HUES64 (cell line): ENCODE results near the gene CLSTN1.
"Not testable (repeated sequence)": the region's sequence is repeated elsewhere in the genome, so short reads cannot be mapped to it uniquely, and the experiment has no call there.

Source experiments
- H3K27ac ChIP-seq: 2 replicates; pipeline ENCODE4 v1.7.0; 2013; ENCODE audit warnings: low read depth, low read length, inconsistent platforms
- H3K27me3 ChIP-seq: 2 replicates; pipeline ENCODE4 v1.6.1; 2013; ENCODE audit warnings: mild to moderate bottlenecking, low read length; ENCODE audit not compliant: insufficient read depth
- H3K36me3 ChIP-seq: 2 replicates; pipeline ENCODE4 v1.6.1; 2013; ENCODE audit warnings: mild to moderate bottlenecking, low read length; ENCODE audit not compliant: insufficient read depth
- H3K4me1 ChIP-seq: 2 replicates; pipeline ENCODE4 v1.6.1; 2013; ENCODE audit warnings: mild to moderate bottlenecking, low read length, moderate library complexity; ENCODE audit not compliant: insufficient read depth
- H3K4me3 ChIP-seq: 2 replicates; pipeline ENCODE4 v1.5.1; 2013; ENCODE audit warnings: mild to moderate bottlenecking, low read length, moderate library complexity
- H3K9ac ChIP-seq: 2 replicates; pipeline ENCODE4 v1.6.1; 2013; ENCODE audit warnings: mild to moderate bottlenecking, low read depth, low read length
- H3K9me3 ChIP-seq: 2 replicates; pipeline ENCODE4 v1.6.1; 2013; ENCODE audit warnings: low read depth, low read length; ENCODE audit not compliant: insufficient read depth
- WGBS: fragments of 150-250, 120-280 bp; methylation state at CpG from one replicate; pipeline ENCODE4 v1.1.7; 2013; ENCODE audit warnings: missing lambda C conversion rate; 5-methylcytosine and 5-hydroxymethylcytosine counted together

CLSTN1 gene

DNA sequence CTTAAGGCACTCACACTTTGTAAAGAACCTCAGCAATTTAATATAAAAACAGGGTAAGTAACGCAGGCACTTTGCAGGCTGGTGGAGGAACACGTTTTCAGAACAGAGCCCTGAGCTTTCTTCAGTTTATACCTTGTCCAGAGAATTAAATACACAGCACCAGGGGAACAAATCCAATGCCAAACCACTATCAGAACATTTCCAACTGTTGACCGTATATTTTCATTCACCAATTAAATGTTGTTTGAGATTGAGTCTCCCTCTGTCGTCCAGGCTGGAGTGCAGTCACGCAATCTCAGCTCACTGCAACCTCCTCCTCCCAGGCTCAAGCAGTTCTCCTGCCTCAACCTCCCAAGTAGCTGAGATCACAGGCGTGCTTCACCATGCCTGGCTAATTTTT, 29.7 kb downstream of the CLSTN1 start:
- no peak overlapping the region for H3K9ac ChIP-seq
- no peak overlapping the region for H3K4me3 ChIP-seq
- H3K27me3 ChIP-seq = no peaks in the 10 kb centered on the region
- no peaks in the 10 kb centered on the region for H3K36me3 ChIP-seq
- no peaks in the 10 kb centered on the region for H3K9me3 ChIP-seq
- no peak overlapping the region for H3K27ac ChIP-seq
- WGBS = 84% methylated on average over 6 of the region's 6 CpGs
- peaks cover 15% of the 10 kb centered on the region for H3K4me1 ChIP-seq

DNA sequence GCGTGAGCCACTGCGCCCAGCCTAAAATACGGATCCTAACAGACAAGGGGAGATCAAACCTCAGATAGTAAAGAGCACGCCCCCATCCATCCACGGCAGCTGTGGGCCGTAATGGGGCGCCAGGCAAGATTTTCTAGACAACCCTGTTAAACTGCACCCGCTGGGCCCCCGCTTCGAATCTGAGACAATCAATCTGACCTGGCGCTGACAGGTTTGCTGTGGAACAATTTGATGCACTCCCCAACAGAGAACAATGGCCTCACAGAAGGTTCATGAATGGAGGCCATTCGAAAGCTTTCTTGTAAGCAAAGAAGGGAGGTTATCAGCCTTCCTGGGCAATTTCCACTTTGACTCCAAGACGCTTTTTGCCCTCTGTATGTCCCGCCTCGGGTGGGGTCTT, 30.5 kb downstream of the CLSTN1 start:
- H3K4me1 ChIP-seq = peaks cover 19% of the 10 kb centered on the region
- WGBS = 90% methylated on average over 15 of the region's 15 CpGs
- H3K27me3 ChIP-seq = no peaks in the 10 kb centered on the region
- H3K36me3 ChIP-seq = no peaks in the 10 kb centered on the region
- peak overlapping the region; percentile 3; the same call in 1 of the 2 replicates for H3K27ac ChIP-seq
- H3K9me3 ChIP-seq = no peaks in the 10 kb centered on the region
- no peak overlapping the region for H3K9ac ChIP-seq
- H3K4me3 ChIP-seq = no peak overlapping the region

DNA sequence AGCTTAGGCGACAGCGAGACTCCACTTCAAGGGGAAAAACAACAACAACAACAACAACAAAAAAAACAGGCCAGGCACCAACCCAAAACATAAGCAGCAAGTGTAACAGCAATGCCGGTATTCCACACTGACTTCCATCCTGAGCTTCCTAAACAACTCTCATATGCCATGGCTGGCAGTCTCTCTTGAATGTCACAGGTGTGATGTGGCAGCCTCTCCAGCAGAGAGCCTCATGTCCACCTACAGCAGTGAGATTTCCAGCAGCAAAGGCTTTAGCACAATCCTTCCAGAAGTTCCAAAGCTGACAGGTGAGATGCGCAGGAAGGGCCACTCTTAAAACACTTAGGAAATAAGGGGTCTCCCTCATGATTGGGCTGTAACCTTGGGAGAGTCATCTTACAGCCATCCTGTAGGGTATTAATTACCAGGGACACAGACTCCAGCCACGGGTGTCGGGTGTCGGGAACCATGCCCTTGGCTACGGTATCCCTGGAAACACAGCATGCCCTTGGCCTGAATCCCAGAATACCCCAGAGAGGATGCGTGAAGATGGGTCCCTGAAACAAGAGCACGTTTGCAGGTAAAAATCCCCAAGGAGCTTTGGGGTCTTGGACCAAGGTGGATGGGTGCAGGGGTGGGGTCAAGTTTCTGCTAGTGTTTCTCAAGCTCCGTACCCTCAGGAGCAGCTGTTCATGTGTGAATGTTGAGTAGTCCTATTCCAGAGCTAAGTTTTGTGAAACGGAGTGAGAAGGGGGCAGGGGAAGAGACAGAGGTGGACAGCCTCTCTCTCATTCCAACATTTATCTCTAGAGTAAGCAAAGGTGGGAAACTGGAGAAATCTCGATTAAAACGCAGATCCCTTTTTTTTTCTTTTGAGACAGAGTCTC, 31.4 kb downstream of the CLSTN1 start:
- Histone ChIP-seq H3K27me3 (no peaks in the 10 kb centered on the region), H3K9me3 (no peaks in the 10 kb centered on the region), H3K4me1 (peaks cover 23% of the 10 kb centered on the region), H3K36me3 (no peaks in the 10 kb centered on the region), H3K4me3 (no peak overlapping the region), H3K27ac (peak overlapping the region; percentile 19; the same call in 1 of the 2 replicates), H3K9ac (no peak overlapping the region)
- 74% methylated on average over 13 of the region's 14 CpGs for WGBS

DNA sequence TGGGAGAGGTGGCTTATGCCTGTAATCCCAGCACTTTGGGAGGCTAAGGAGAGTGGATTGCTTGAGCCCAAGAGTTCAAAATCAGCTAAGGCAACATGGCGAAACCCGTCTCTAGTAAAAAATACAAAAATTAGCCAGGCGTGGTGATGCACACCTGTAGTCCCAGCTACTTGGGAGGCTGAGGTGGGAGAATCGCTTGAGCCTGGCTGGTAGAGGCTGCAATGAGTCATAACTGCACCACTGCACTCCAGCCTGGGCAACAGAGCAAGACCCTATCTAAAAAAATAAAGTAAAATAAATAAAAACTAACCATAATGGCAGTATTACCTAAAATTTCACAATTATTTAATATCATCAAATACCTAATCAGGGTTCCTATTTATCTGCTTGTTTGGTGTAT, 34.1 kb downstream of the CLSTN1 start:
- not testable (repeated sequence) for H3K9ac ChIP-seq, H3K4me3 ChIP-seq, H3K27ac ChIP-seq, H3K27me3 ChIP-seq, H3K36me3 ChIP-seq, H3K9me3 ChIP-seq
- 99% methylated on average over 4 of the region's 4 CpGs for WGBS
- peaks cover 23% of the 10 kb centered on the region for H3K4me1 ChIP-seq

DNA sequence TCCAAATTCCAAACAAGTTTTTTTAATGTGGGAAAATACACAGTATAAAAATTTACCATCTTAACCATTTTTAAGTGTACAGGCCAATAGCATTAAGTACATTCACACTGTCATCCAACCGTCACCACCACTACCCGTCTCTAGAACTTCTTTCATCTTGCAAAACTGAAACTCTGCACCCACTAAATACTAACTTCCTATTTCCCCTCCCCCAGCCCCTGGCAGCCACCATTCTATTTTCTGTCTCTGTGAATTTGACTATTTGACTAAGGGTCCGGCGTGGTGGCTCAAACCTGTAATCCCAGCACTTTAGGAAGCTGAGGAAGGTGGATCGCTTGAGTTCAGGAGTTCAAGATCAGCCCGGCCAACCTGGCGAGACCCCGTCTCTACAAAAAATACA, 36.1 kb downstream of the CLSTN1 start:
- H3K4me3 ChIP-seq = no peak overlapping the region
- H3K4me1 ChIP-seq = peaks cover 17% of the 10 kb centered on the region
- H3K27ac ChIP-seq = no peak overlapping the region
- 94% methylated on average over 8 of the region's 8 CpGs for WGBS
- H3K36me3 ChIP-seq = no peaks in the 10 kb centered on the region
- no peak overlapping the region for H3K9ac ChIP-seq
- H3K9me3 ChIP-seq = no peaks in the 10 kb centered on the region
- no peaks in the 10 kb centered on the region for H3K27me3 ChIP-seq

DNA sequence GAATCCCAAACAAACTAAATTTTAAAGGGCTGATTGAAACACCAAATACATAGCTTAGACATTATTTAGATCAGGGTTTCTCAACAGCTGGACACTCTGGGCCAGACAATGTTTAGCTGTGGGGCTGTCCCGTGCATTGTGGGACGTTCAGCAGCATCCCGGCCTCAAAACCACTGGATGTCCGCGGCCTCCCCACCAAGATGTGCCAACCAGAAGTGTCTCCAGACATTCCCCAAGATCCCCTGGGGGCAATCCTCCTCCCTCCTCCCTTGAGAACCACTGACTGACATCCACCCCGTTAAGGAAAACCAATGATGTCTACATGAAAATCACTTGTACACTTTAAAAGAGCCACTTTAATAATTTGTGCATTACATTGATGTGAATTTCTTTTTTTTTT, 38.4 kb downstream of the CLSTN1 start:
- Histone ChIP-seq H3K4me3 (no peak overlapping the region), H3K9me3 (no peaks in the 10 kb centered on the region), H3K27me3 (no peaks in the 10 kb centered on the region), H3K9ac (no peak overlapping the region), H3K36me3 (no peaks in the 10 kb centered on the region), H3K27ac (no peak overlapping the region), H3K4me1 (peaks cover 13% of the 10 kb centered on the region)
- WGBS = 85% methylated on average over 6 of the region's 6 CpGs

DNA sequence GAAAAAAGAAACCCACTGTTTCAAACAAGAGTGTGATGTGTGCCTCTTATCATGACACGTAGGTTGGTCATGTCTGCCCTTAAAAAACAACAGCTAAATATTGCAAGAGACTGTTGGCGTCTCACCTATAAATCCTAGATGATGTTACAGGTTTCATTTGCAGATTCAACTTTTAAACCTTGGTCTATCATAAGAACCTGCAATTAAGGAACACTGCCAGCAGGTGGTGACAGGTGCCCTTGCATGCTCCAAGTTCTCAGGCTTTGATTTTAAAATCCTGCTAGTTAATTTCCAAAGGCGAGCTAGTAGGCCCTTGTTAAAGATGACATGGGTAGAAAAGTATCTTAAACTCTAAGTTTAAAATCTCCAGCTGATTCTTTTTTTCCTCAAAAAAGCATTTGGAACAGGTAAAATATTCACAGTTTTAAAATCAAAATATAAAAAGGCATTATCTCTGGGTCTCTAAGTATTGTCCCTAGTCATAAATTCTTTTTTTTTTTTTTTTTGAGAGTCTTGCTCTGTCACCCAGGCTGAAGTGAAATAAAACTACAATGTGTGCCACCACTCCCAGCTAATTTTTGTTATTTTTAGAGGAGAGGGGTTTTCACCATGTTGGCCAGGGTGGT, 39.1 kb downstream of the CLSTN1 start:
- Histone ChIP-seq H3K27me3 (no peaks in the 10 kb centered on the region), H3K9me3 (no peaks in the 10 kb centered on the region), H3K36me3 (no peaks in the 10 kb centered on the region), H3K9ac (no peak overlapping the region), H3K4me1 (peaks cover 13% of the 10 kb centered on the region), H3K27ac (peak overlapping the region; percentile 6; the same call in 1 of the 2 replicates), H3K4me3 (no peak overlapping the region)
- 76% methylated on average over 3 of the region's 3 CpGs for WGBS

DNA sequence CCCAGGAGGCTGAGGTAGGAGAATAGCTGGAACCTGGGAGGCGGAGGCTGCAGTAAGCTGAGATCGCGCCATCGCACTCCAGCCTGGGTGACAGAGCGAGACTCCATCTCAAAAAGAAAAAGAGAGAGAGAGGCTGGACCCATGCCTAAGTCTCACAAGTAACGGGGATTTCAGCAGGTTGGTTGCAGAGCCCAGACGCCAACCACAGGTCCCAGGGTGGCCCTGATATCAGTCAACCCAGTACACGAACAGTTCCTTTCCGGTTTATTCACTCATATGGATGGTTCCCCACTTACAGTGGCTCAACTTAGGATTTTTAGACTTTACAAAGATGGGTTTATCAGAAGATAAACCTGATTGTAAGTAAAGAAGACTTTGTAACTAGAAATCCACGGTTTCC, 40.9 kb downstream of the CLSTN1 start:
- H3K27me3 ChIP-seq = no peaks in the 10 kb centered on the region
- no peak overlapping the region for H3K4me3 ChIP-seq
- WGBS = 96% methylated on average over 10 of the region's 10 CpGs
- no peak overlapping the region for H3K9ac ChIP-seq
- no peaks in the 10 kb centered on the region for H3K36me3 ChIP-seq
- H3K27ac ChIP-seq = no peak overlapping the region
- peaks cover 6% of the 10 kb centered on the region; the same call in 1 of the 2 replicates for H3K4me1 ChIP-seq
- H3K9me3 ChIP-seq = no peaks in the 10 kb centered on the region

DNA sequence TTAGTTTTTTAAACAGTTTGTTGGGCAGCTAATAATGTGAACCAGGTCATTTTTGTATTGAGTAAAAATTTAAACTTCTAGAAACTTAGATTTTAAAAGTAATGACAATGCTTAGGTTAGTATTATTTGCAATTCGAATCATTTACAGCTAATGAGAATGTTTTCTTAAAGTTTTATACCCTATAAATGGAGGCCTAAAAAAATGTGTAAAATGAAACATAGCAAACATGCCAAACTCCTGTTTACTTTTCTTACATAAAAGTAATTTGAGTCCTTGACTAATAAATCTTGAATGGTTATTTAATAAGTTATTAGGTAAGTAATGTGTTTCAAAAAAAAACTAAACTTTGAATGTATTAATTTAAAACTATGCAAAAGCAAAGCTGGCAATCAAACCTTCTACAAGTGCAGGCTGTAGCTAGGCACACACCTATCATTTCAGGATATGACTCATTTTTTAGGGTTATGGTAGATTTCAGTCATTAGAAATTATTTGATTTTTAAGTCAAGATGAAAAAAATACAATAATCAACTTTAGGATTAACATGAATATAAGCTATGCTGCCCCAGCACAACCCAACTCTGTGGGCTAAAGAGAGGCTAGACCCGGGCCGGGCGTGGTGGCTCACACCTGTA, 41.5 kb downstream of the CLSTN1 start:
- H3K4me3 ChIP-seq = no peak overlapping the region
- no peak overlapping the region for H3K27ac ChIP-seq
- H3K9ac ChIP-seq = no peak overlapping the region
- WGBS = 96% methylated on average over 3 of the region's 4 CpGs
- no peaks in the 10 kb centered on the region for H3K27me3 ChIP-seq
- H3K9me3 ChIP-seq = no peaks in the 10 kb centered on the region
- no peaks in the 10 kb centered on the region for H3K36me3 ChIP-seq
- 0 out of 2 replicates have a peak, but pooled peaks cover 3% of the 10 kb centered on the region for H3K4me1 ChIP-seq

DNA sequence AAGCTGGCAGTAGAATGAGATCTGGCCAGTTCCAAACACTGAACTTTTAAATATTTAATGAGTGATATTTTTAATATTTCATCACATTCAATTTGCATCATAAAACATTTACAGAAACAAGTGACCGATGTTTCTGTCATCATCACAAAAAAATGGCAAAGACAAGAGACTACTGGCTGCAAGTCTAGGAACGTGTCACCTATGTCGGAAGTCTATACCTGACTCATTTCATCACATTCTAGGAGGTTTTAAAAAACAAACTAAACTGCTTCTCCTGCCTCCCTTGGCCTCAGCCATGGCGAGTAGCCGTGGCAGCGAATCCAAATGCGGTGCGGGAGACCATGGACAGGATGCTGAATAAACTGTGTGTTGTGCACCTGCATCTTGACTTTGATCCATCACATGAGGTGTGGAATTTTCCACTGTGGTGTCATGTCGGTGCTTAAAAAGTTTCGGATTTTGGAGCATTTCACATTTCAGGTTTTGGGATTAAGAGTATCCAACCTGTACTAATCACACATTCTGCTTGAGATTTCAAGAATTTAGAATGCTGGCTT, 43.1 kb downstream of the CLSTN1 start:
- Histone ChIP-seq H3K9ac (no peak overlapping the region), H3K27me3 (no peaks in the 10 kb centered on the region)
- WGBS = 96% methylated on average over 10 of the region's 10 CpGs

DNA sequence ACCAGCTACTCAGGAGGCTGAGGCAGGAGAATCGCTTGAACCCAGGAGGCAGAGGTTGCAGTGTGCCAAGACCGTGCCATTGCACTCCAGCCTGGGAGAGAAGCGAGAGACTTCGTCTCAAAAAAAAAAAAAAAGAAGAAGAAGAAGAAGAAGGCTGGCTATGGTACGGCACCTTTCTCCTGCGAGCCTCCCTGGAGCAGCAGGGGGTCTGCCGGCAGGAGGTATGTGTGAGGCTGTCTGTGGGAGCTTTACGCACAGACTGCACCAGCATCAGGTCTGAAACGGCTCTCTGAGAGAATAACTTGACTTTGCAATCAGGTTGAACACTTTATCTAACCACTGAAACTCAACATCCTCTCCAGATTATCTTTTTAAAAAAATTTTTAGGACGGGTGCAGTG, 44.9 kb downstream of the CLSTN1 start:
- 89% methylated on average over 10 of the region's 10 CpGs for WGBS
- no peaks in the 10 kb centered on the region for H3K27me3 ChIP-seq
- H3K36me3 ChIP-seq = no peaks in the 10 kb centered on the region
- H3K4me3 ChIP-seq = no peak overlapping the region
- no peaks in the 10 kb centered on the region for H3K4me1 ChIP-seq
- H3K9ac ChIP-seq = no peak overlapping the region
- H3K27ac ChIP-seq = no peak overlapping the region
- H3K9me3 ChIP-seq = no peaks in the 10 kb centered on the region

More for the DNA sequence above, 43.1 kb downstream of the CLSTN1 start:
- H3K4me1 ChIP-seq = 0 out of 2 replicates have a peak, but pooled peaks cover 3% of the 10 kb centered on the region
- no peak overlapping the region for H3K4me3 ChIP-seq
- H3K9me3 ChIP-seq = no peaks in the 10 kb centered on the region
- no peaks in the 10 kb centered on the region for H3K36me3 ChIP-seq
- no peak overlapping the region for H3K27ac ChIP-seq
